Astrocyte (in vitro differentiated cells and primary cell): ENCODE measurements around the gene MFSD6.

Source experiments
- CTCF ChIP-seq: IDR thresholded peaks from 2 replicates; pipeline ENCODE4 v1.5.1; 2011; ENCODE audit warnings: low read depth, mild to moderate bottlenecking, inconsistent platforms, low read length, moderate library complexity; ENCODE audit not compliant: insufficient read depth
- EZH2 ChIP-seq: IDR thresholded peaks from 2 replicates; pipeline ENCODE4 v1.6.1; 2012; ENCODE audit warnings: mild to moderate bottlenecking, low read length, inconsistent platforms; ENCODE audit not compliant: insufficient read depth

DNA sequence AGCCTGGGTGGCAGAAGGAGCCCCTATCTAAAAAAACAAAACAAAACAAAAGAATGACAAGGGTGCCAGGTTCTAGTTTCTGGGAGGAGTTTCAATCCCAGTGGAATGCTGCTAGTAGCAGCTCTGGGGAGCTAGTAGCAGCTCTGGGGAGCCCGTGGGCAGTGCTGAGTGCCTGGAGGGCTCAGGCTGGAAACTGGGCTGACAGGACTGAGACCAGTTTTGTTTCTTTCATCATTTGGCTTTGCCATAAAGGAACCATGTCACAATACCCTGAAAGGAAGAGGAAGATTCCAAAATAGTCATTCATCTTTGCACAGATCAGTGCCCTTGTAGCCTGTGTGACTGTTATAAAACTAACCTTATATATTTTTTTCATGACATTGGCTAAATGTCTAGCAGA is 10.6 kb downstream of the MFSD6 start:
- TF ChIP-seq CTCF (no peak), EZH2 (no peak)
